HFFc6 (cell line): ENCODE data around the gene ABHD1. TPM values are rescaled to one million over a fixed set of nuclear protein-coding genes. Genes with fewer than 3 reads are reported as not detected.
A peak's percentile ranks its signal among the peaks of the same experiment; 100 is the strongest.

ENCODE experiments used
- DNase-seq: peaks from one replicate; pipeline ENCODE4 v3.0.0-alpha.2; 2018
- H3K27ac Mint-ChIP-seq: 2 replicates; pipeline ENCODE4 v1.8.0; 2020; ENCODE audit warnings: mild to moderate bottlenecking, mixed read lengths
- H3K27me3 Mint-ChIP-seq: 2 replicates; pipeline ENCODE4 v1.8.0; 2021; ENCODE audit warnings: mild to moderate bottlenecking, moderate library complexity, mixed read lengths; ENCODE audit not compliant: insufficient read depth
- H3K36me3 Mint-ChIP-seq: 2 replicates; pipeline ENCODE4 v1.8.0; 2021; ENCODE audit warnings: low read depth, mixed read lengths
- H3K4me1 Mint-ChIP-seq: 2 replicates; pipeline ENCODE4 v1.8.0; 2020; ENCODE audit warnings: low read depth, mixed read lengths
- H3K4me3 Mint-ChIP-seq: 2 replicates; pipeline ENCODE4 v1.8.0; 2020; ENCODE audit warnings: mild to moderate bottlenecking, moderate library complexity, mixed read lengths
- H3K9me3 Mint-ChIP-seq: 2 replicates; pipeline ENCODE4 v1.8.0; 2020; ENCODE audit warnings: mild to moderate bottlenecking, mixed read lengths
- CTCF ChIP-seq: fragments of 200-600 bp; sonication (generic); IDR thresholded peaks from 2 replicates; pipeline ENCODE4 v1.5.0; 2021; ENCODE audit warnings: antibody characterized with exemption, mild to moderate bottlenecking
- total RNA-seq, 6 experiments: library from RNA; stranded (reverse); fragmentation: NEBNext Ultra II Directional; extraction: Animal tissue kit (Norgen Biotek cat#: 25700); gene quantifications; 2 replicates in 1 of 6; 3 replicates in 5 of 6; pipeline ENCODE4 v1.2.3, GENCODE V29; 2021

Gene ABHD1
- total RNA-seq, 6 experiments from 2014 or later, result not detected

GRCh38 chr2:27135478-27135955 lies 11.9 kb downstream of the ABHD1 start:
- H3K9me3 Mint-ChIP-seq, result no peaks in the 10 kb centered on the region
- peaks cover 7% of the 10 kb centered on the region; the same call in 1 of the 2 replicates for H3K36me3 Mint-ChIP-seq
- H3K4me1 Mint-ChIP-seq, result peaks cover 13% of the 10 kb centered on the region
- H3K27ac Mint-ChIP-seq, result no peak overlapping the region
- H3K4me3 Mint-ChIP-seq, result peak overlapping the region; percentile 52
- peaks cover 9% of the 10 kb centered on the region for H3K27me3 Mint-ChIP-seq
- no peak for DNase-seq
- no peak for TF ChIP-seq CTCF

GRCh38 chr2:27136751-27137150 lies 13.1 kb downstream of the ABHD1 start:
- H3K27me3 Mint-ChIP-seq, result peaks cover 9% of the 10 kb centered on the region
- H3K4me3 Mint-ChIP-seq, result no peak overlapping the region
- no peaks in the 10 kb centered on the region for H3K9me3 Mint-ChIP-seq
- peaks cover 13% of the 10 kb centered on the region for H3K4me1 Mint-ChIP-seq
- H3K27ac Mint-ChIP-seq, result no peak overlapping the region
- DNase-seq, result no peak
- no peaks in the 10 kb centered on the region; the same call in 1 of the 2 replicates for H3K36me3 Mint-ChIP-seq
- no peak for TF ChIP-seq CTCF

GRCh38 chr2:27137322-27137935 lies 13.8 kb downstream of the ABHD1 start:
- TF ChIP-seq CTCF, result no peak
- Mint-ChIP-seq H3K27me3 (peaks cover 11% of the 10 kb centered on the region), H3K36me3 (no peaks in the 10 kb centered on the region; the same call in 1 of the 2 replicates), H3K9me3 (no peaks in the 10 kb centered on the region), H3K4me3 (no peak overlapping the region), H3K4me1 (peaks cover 13% of the 10 kb centered on the region), H3K27ac (no peak overlapping the region)
- no peak for DNase-seq

DNA sequence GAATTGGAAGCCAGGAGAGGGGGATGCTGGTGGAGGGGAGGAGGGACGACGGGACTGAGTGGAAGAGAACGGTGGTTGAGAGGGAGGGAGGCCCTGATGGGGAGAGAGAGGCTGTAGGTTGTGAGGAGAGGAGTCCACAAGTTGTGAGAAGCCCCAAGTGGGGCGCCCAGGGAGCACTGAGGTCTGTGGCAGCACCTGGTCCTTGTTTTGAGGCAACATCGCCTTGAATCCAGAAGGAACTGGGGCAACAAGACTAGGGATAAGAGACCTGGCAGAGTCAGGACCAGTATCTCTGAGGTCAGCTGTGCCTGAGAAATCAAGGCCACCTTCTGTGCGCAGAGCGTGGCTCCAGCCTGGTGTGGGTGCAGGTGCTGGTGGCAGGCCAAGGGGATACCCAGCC lies 14.5 kb downstream of the ABHD1 start:
- Mint-ChIP-seq H3K27me3 (peaks cover 16% of the 10 kb centered on the region), H3K27ac (no peak overlapping the region), H3K9me3 (no peaks in the 10 kb centered on the region; the same call in 1 of the 2 replicates), H3K4me3 (no peak overlapping the region), H3K36me3 (no peaks in the 10 kb centered on the region; the same call in 1 of the 2 replicates), H3K4me1 (peaks cover 8% of the 10 kb centered on the region)
- no peak for TF ChIP-seq CTCF
- no peak for DNase-seq

GRCh38 chr2:27139310-27139709 lies 15.7 kb downstream of the ABHD1 start, which contains the start of gene PRR30:
Gene PRR30 (minus strand): TSS chr2:27139410. CDS start chr2:27138329, 1,081 bp downstream.
- Mint-ChIP-seq H3K27ac (no peak within 1 kb of the TSS), H3K4me3 (no peak within 1 kb of the TSS), H3K9me3 (no peaks in the 10 kb centered on the region; the same call in none of the 2 replicates), H3K27me3 (peaks cover 21% of the 10 kb centered on the region), H3K36me3 (no peaks in the 10 kb centered on the region), H3K4me1 (no peaks in the 10 kb centered on the region)
- no peak for TF ChIP-seq CTCF
- DNase-seq, result no peak
